CD14-positive monocyte (primary cell): ENCODE data around the gene SLC43A3. TPM values are rescaled to one million over a fixed set of nuclear protein-coding genes. Genes with fewer than 3 reads are reported as not detected.

Experiments used
- DNase-seq, 3 donors: peaks; one replicate each; pipeline ENCODE4 v3.0.0-alpha.2; 2011 to 2022
- H2AFZ ChIP-seq: 2 replicates; pipeline ENCODE4 v1.6.0; 2012; ENCODE audit warnings: mild to moderate bottlenecking, low read depth, low read length, inconsistent platforms; ENCODE audit not compliant: insufficient read depth, poor library complexity, severe bottlenecking
- H3K27ac ChIP-seq, 2 donors: 1 replicate in 1 of 2; 2 replicates in 1 of 2; pipeline ENCODE4 v1.5.1; 2012 to 2013; ENCODE audit warnings: low read length in 2 of 2, control low read depth in 1 of 2, inconsistent platforms in 1 of 2, low read depth in 1 of 2, mild to moderate bottlenecking in 1 of 2
- H3K27me3 ChIP-seq, 2 donors: one replicate each; pipeline versions ENCODE4 v1.6.0 to v1.6.1; 2011 to 2013; ENCODE audit warnings: low read length in 2 of 2; ENCODE audit not compliant: control insufficient read depth in 2 of 2, insufficient read depth in 2 of 2
- H3K36me3 ChIP-seq, 2 donors: replicated peaks in 1 of 2; 1 replicate in 1 of 2; 2 replicates in 1 of 2; pipeline versions ENCODE4 v1.5.1 to v1.6.1; 2012 to 2013; ENCODE audit warnings: low read length in 2 of 2, control low read depth in 1 of 2, inconsistent platforms in 1 of 2, mild to moderate bottlenecking in 1 of 2; ENCODE audit not compliant: insufficient read depth in 2 of 2, control insufficient read depth in 1 of 2
- H3K4me1 ChIP-seq, 2 donors: 1 replicate in 1 of 2; 2 replicates in 1 of 2; pipeline versions ENCODE4 v1.5.1 to v1.6.1; 2012 to 2013; ENCODE audit warnings: low read length in 2 of 2, control low read depth in 1 of 2, inconsistent platforms in 1 of 2, mild to moderate bottlenecking in 1 of 2, moderate library complexity in 1 of 2; ENCODE audit not compliant: insufficient read depth in 2 of 2, control insufficient read depth in 1 of 2
- H3K4me2 ChIP-seq: replicated peaks from 2 replicates; pipeline ENCODE3; 2012; ENCODE audit warnings: low read length, moderate library complexity, mild to moderate bottlenecking; ENCODE audit not compliant: poor library complexity, severe bottlenecking; ENCODE audit errors: extremely low read depth
- H3K4me3 ChIP-seq, 3 experiments: fragments of 200-600 bp in 1 of 3; sonication (generic) in 1 of 3; replicated peaks in 1 of 3; 1 replicate in 2 of 3; 2 replicates in 1 of 3; pipeline ENCODE4 v1.5.1; 2011 to 2013; ENCODE audit warnings: low read length in 3 of 3, mild to moderate bottlenecking in 3 of 3, control low read depth in 2 of 3, low read depth in 2 of 3, inconsistent platforms in 1 of 3, moderate library complexity in 1 of 3
- H3K79me2 ChIP-seq: 2 replicates; pipeline ENCODE4 v1.6.0; 2012; ENCODE audit warnings: mild to moderate bottlenecking, control low read depth, inconsistent platforms, low read length, moderate library complexity; ENCODE audit not compliant: insufficient read depth
- H3K9ac ChIP-seq: 2 replicates; pipeline ENCODE4 v1.6.0; 2017; ENCODE audit warnings: low read length, mild to moderate bottlenecking; ENCODE audit not compliant: insufficient read depth, poor library complexity, severe bottlenecking
- H3K9me3 ChIP-seq, 2 donors: replicated peaks in 1 of 2; 1 replicate in 1 of 2; 2 replicates in 1 of 2; pipeline versions ENCODE4 v1.5.1 to v1.6.1; 2012 to 2013; ENCODE audit warnings: low read length in 2 of 2, control low read depth in 1 of 2; ENCODE audit not compliant: control insufficient read depth in 1 of 2, insufficient read depth in 1 of 2
- H4K20me1 ChIP-seq: 2 replicates; pipeline ENCODE4 v1.6.0; 2012; ENCODE audit warnings: mild to moderate bottlenecking, low read length, control low read depth, moderate library complexity; ENCODE audit not compliant: insufficient read depth
- H3K27ac Mint-ChIP-seq, 7 donors: one replicate each; pipeline ENCODE4 v1.8.0; 2020; ENCODE audit warnings: mild to moderate bottlenecking in 7 of 7, mixed read lengths in 7 of 7, moderate library complexity in 6 of 7, inconsistent platforms in 2 of 7
- H3K27me3 Mint-ChIP-seq, 3 donors: one replicate each; pipeline ENCODE4 v1.8.0; 2021 to 2022; ENCODE audit warnings: low read depth in 3 of 3, mild to moderate bottlenecking in 3 of 3, mixed read lengths in 3 of 3, moderate library complexity in 3 of 3, inconsistent platforms in 1 of 3
- H3K36me3 Mint-ChIP-seq, 2 donors: one replicate each; pipeline ENCODE4 v1.8.0; 2020; ENCODE audit warnings: mixed read lengths in 2 of 2, inconsistent platforms in 1 of 2, mild to moderate bottlenecking in 1 of 2
- H3K4me1 Mint-ChIP-seq: one replicate; pipeline ENCODE4 v1.8.0; 2020; ENCODE audit warnings: mild to moderate bottlenecking, mixed read lengths
- H3K4me3 Mint-ChIP-seq, 2 donors: one replicate each; pipeline ENCODE4 v1.8.0; 2020; ENCODE audit warnings: mild to moderate bottlenecking in 2 of 2, mixed read lengths in 2 of 2, moderate library complexity in 1 of 2
- H3K9me3 Mint-ChIP-seq, 7 donors: one replicate each; pipeline ENCODE4 v1.8.0; 2020 to 2022; ENCODE audit warnings: mixed read lengths in 7 of 7, mild to moderate bottlenecking in 6 of 7, moderate library complexity in 6 of 7, inconsistent platforms in 2 of 7
- WGBS: methylation state at CpG from one replicate; pipeline ENCODE4 v1.1.5; 2013; ENCODE audit warnings: missing lambda C conversion rate; ENCODE audit not compliant: insufficient coverage; 5-methylcytosine and 5-hydroxymethylcytosine counted together
- intact Hi-C, 2 donors: fragments of 100-400 bp; cut with micrococcal nuclease; formaldehyde crosslinking; loops; one replicate each; pipeline versions ENCODE4 v1.15.0 to v1.15.1; 2023
- polyA minus RNA-seq: library from RNA; depleted of rRNA, polyadenylated mRNA; stranded (reverse); fragments of >200 nt; gene quantifications from 2 replicates; pipeline ENCODE4 v1.2.3, GENCODE V29; 2012
- polyA plus RNA-seq, 3 donors: library from polyadenylated mRNA; depleted of rRNA in 1 of 3; unstranded in 2 of 3; stranded (reverse) in 1 of 3; fragments of 300-500 nt in 2 of 3; fragments of >200 nt in 1 of 3; fragmentation: Illumina TruSeq in 2 of 3; gene quantifications; 1 replicate in 2 of 3; 2 replicates in 1 of 3; pipeline ENCODE4 v1.2.3, GENCODE V29; 2012 to 2021
- total RNA-seq, 12 experiments: library from RNA in 1 of 12; stranded (reverse) in 1 of 12; fragments of 120-200 nt in 1 of 12; gene quantifications; one replicate each; pipeline ENCODE4 v1.2.4 and lab custom pipeline; 2013 to 2026; ENCODE audit warnings: mixed read lengths in 6 of 12, inconsistent platforms in 1 of 12
- TF ChIP-seq, protein P1 (sequence below): fragments of 200-600 bp; IDR thresholded peaks from one replicate; pipeline ENCODE4 v1.8.0; 2022; ENCODE audit warnings: antibody characterized with exemption, mild to moderate bottlenecking

Gene SLC43A3
- total RNA-seq (2013) = 58.9 TPM
- polyA plus RNA-seq (100 to 1,000 TPM in 2 of 3 donors, 10 to 100 TPM in 1; 82.4 to 116 (median 109) TPM), polyA minus RNA-seq (60.5 and 79.1 TPM in 2 replicates), total RNA-seq (lab: John Stamatoyannopoulos, UW) (63.9 to 190 (median 96.6) reads per million in 11 experiments)

DNA sequence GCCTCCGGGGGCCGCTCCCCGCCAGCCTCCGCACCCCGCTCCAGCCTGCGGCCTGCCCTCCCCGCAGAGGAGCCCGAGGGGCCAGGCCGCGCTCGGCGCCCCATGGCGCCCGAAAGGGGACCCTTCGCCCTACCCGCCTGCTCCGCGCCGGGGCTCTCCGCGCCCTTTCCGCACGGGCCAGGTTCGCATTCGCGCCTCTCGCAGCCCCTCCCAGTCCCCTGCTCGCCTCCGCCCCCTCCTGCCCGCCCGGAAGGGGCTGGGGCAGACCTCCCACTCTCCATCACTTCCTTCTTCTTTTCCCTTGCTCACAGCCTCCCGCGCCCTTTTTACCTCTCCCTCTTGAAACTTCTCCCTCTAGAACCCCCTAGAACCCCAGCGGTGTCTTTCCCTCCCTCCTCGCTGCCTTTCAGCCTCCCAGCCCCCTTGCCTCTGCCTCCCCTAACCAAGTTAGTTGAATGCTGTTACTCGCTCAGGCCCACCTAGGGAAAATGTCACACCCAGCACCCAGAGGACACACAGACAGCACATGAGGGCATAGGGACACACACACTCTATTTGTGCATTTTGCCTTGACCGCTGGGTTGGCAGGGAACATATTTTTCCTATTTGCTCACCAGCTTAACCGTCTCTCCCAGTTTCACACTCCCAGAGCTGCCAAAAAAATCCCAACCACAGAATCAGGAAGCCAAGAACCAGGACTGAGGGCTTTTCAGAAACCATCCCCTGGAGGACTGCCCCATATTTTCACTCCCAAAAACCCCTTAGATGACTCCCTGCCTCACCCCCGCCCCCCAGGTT is at the start of gene SLC43A3:
Gene SLC43A3 (minus strand): TSS at position 193 of the 798 bp plus-strand sequence. CDS start 949 bp downstream, outside the sequence.
- H3K4me1 Mint-ChIP-seq = peaks cover 68% of the 10 kb centered on the region
- intact Hi-C loops = no loop called here
- peaks cover 28 to 30% of the 10 kb centered on the region in 2 donors for H3K36me3 Mint-ChIP-seq

More for the DNA sequence above, at the start of gene SLC43A3:
- H4K20me1 ChIP-seq = peaks cover 19% of the 10 kb centered on the region
- Mint-ChIP-seq H3K27ac (peak within 1 kb of the TSS; percentile 96 to 99 (median 98)), H3K27me3 (peaks cover 0 to 4% (median 2%) of the 10 kb centered on the region in 3 donors), H3K9me3 (no peaks in the 10 kb centered on the region), H3K4me3 (peak within 1 kb of the TSS; percentile 83 to 89)
- peaks cover 55 to 63% of the 10 kb centered on the region in 2 donors for H3K4me1 ChIP-seq
- H3K4me3 ChIP-seq = peak within 1 kb of the TSS; percentile 68 to 86 (median 73)
- no peaks in the 10 kb centered on the region for H3K9me3 ChIP-seq
- 2% methylated on average over 39 of the region's 39 CpGs for WGBS
- H3K79me2 ChIP-seq = peaks cover 47% of the 10 kb centered on the region
- H3K9ac ChIP-seq = peak within 1 kb of the TSS; percentile 93
- H2AFZ ChIP-seq = peak within 1 kb of the TSS; percentile 76
- peaks cover 17 to 23% of the 10 kb centered on the region in 2 donors for H3K36me3 ChIP-seq
- DNase-seq = peak; percentile 76 to 80 (median 78)
- TF ChIP-seq, protein P1, sequence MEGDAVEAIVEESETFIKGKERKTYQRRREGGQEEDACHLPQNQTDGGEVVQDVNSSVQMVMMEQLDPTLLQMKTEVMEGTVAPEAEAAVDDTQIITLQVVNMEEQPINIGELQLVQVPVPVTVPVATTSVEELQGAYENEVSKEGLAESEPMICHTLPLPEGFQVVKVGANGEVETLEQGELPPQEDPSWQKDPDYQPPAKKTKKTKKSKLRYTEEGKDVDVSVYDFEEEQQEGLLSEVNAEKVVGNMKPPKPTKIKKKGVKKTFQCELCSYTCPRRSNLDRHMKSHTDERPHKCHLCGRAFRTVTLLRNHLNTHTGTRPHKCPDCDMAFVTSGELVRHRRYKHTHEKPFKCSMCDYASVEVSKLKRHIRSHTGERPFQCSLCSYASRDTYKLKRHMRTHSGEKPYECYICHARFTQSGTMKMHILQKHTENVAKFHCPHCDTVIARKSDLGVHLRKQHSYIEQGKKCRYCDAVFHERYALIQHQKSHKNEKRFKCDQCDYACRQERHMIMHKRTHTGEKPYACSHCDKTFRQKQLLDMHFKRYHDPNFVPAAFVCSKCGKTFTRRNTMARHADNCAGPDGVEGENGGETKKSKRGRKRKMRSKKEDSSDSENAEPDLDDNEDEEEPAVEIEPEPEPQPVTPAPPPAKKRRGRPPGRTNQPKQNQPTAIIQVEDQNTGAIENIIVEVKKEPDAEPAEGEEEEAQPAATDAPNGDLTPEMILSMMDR = no peak
- no peaks in the 10 kb centered on the region for H3K27me3 ChIP-seq
- peak within 1 kb of the TSS; percentile 96 to 98 for H3K27ac ChIP-seq
- peak within 1 kb of the TSS; percentile 73 for H3K4me2 ChIP-seq
